ENCODE measurements around the gene CCDC136. TPM values are rescaled to one million over a fixed set of nuclear protein-coding genes. Genes with fewer than 3 reads are reported as not detected.

Gene CCDC136
- total RNA-seq, 4 donors from 2014 or later = 20.7 to 36.5 (median 33.7) TPM

- no peaks in the 10 kb centered on the region for H3K27me3 ChIP-seq
- no peak for DNase-seq (ENCODE audit: extremely low spot score)
- TF ChIP-seq POLR2AphosphoS5 (IDR thresholded peaks at IDR 0.05) (no peak), EP300 (IDR thresholded peaks at IDR 0.05) (no peak), POLR2A (IDR thresholded peaks at IDR 0.05; ENCODE audit: low read depth) (no peak), CTCF (IDR thresholded peaks at IDR 0.05) (no peak)
- peaks cover 59 to 100% (median 99%) of the 10 kb centered on the region in 4 donors for H3K36me3 ChIP-seq
- H3K9me3 ChIP-seq = no peaks in the 10 kb centered on the region
- WGBS = 90% methylated on average over 17 of the region's 23 CpGs
- peaks cover 15 to 39% (median 30%) of the 10 kb centered on the region in 4 donors for H3K4me1 ChIP-seq
- intact Hi-C loops (cut with DNase I) = no loop called here
- H3K4me3 ChIP-seq = no peak overlapping the region
- peak overlapping the region; percentile 64 to 98 (median 97) for H3K27ac ChIP-seq (replicated peaks in 1 of 4)
Observed at GRCh38 chr7:128840326-128841170, 48.8 kb downstream of the CCDC136 start.

- Histone ChIP-seq H3K36me3 (peaks cover 63 to 100% (median 99%) of the 10 kb centered on the region in 4 donors), H3K4me3 (no peak overlapping the region), H3K9me3 (no peaks in the 10 kb centered on the region), H3K4me1 (peaks cover 10 to 32% (median 23%) of the 10 kb centered on the region in 4 donors), H3K27me3 (no peaks in the 10 kb centered on the region), H3K27ac (replicated peaks in 1 of 4) (peak overlapping the region; percentile 41 to 98 (median 80))
- WGBS = 80% methylated on average over 8 of the region's 17 CpGs
- no peak for DNase-seq (ENCODE audit: extremely low spot score)
- intact Hi-C loops (cut with DNase I) = no loop called here
- TF ChIP-seq POLR2AphosphoS5 (IDR thresholded peaks at IDR 0.05) = peak in 1 of 2 donors; percentile 28
- TF ChIP-seq CTCF (IDR thresholded peaks at IDR 0.05) = no peak
- TF ChIP-seq POLR2A (IDR thresholded peaks at IDR 0.05; ENCODE audit: low read depth) = no peak
- TF ChIP-seq EP300 (IDR thresholded peaks at IDR 0.05) = no peak
Observed at GRCh38 chr7:128841171-128841690, 49.5 kb downstream of the CCDC136 start.

GRCh38 chr7:128841921-128842673 lies 50.3 kb downstream of the CCDC136 start:
- no peaks in the 10 kb centered on the region for H3K27me3 ChIP-seq
- intact Hi-C loops (cut with DNase I) = no loop called here
- H3K4me1 ChIP-seq = peaks cover 6 to 23% (median 15%) of the 10 kb centered on the region in 4 donors
- 51% methylated on average over 18 of the region's 35 CpGs for WGBS
- DNase-seq (ENCODE audit: extremely low spot score) = no peak
- peaks cover 69 to 100% (median 100%) of the 10 kb centered on the region in 4 donors for H3K36me3 ChIP-seq
- peak in 1 of 2 donors; percentile 39 for TF ChIP-seq POLR2AphosphoS5 (IDR thresholded peaks at IDR 0.05)
- no peak for TF ChIP-seq EP300 (IDR thresholded peaks at IDR 0.05)
- peak; percentile 49 to 97 (median 76) for TF ChIP-seq CTCF (IDR thresholded peaks at IDR 0.05)
- no peak overlapping the region for H3K4me3 ChIP-seq
- no peaks in the 10 kb centered on the region for H3K9me3 ChIP-seq
- peak overlapping the region; percentile 41 to 98 (median 80) for H3K27ac ChIP-seq (replicated peaks in 1 of 4)

- no peak overlapping the region for H3K4me3 ChIP-seq
- 90% methylated on average over 13 of the region's 38 CpGs for WGBS
- H3K9me3 ChIP-seq = no peaks in the 10 kb centered on the region
- peaks cover 69 to 100% (median 99%) of the 10 kb centered on the region in 4 donors for H3K36me3 ChIP-seq
- no peak for DNase-seq (ENCODE audit: extremely low spot score)
- intact Hi-C loops (cut with DNase I) = no loop called here
- H3K4me1 ChIP-seq = peaks cover 6 to 16% (median 11%) of the 10 kb centered on the region in 4 donors
- no peaks in the 10 kb centered on the region for H3K27me3 ChIP-seq
- H3K27ac ChIP-seq (replicated peaks in 1 of 4) = peak overlapping the region; percentile 41 to 98 (median 80)
- TF ChIP-seq POLR2AphosphoS5 (IDR thresholded peaks at IDR 0.05) (no peak), POLR2A (IDR thresholded peaks at IDR 0.05; ENCODE audit: low read depth) (no peak), CTCF (IDR thresholded peaks at IDR 0.05) (no peak), EP300 (IDR thresholded peaks at IDR 0.05) (no peak)
Observed at GRCh38 chr7:128842674-128843641, 51.2 kb downstream of the CCDC136 start.

All from esophagus muscularis mucosa (tissue), 4 donors.